IMR-90 (cell line): ENCODE data around the gene GPX3. TPM values are rescaled to one million over a fixed set of nuclear protein-coding genes. Genes with fewer than 3 reads are reported as not detected.

Source experiments
- ATAC-seq: fragments of 200-7000 bp; cut with Tn5 transposase; 2 replicates; pipeline ENCODE4 v1.9.1; 2020; ENCODE audit warnings: low read depth, mild to moderate bottlenecking, moderate library complexity
- BruUV-seq: library from RNA; stranded (reverse); fragments of 400-500 nt; replicated peaks from 2 replicates; lab custom pipeline; 2021; lab: Mats Ljungman, UMichigan
- CTCF ChIA-PET: fragments of 300-600 bp; formaldehyde crosslinking; extraction: SDS; loops from one replicate; lab custom pipeline; 2021; ENCODE audit warnings: antibody characterized with exemption; lab: Yijun Ruan, JAX
- POLR2A ChIA-PET: fragments of 300-600 bp; sonication (Branson Sonifier 250); formaldehyde crosslinking; loops from one replicate; lab custom pipeline; 2022; ENCODE audit warnings: antibody characterized with exemption; ENCODE audit not compliant: unreplicated experiment; lab: Charles Lee
- DNase-seq: peaks from one replicate; pipeline ENCODE4 v3.0.0; 2013
- H2AFZ ChIP-seq: replicated peaks from 2 replicates; pipeline ENCODE3; 2013; ENCODE audit warnings: low read length, mild to moderate bottlenecking; ENCODE audit not compliant: poor library complexity
- H2AK5ac ChIP-seq: 2 replicates; pipeline ENCODE4 v1.6.1; 2013; ENCODE audit warnings: low read depth, low read length, inconsistent platforms
- H2AK9ac ChIP-seq: replicated peaks from 2 replicates; pipeline ENCODE3; 2013; ENCODE audit warnings: mild to moderate bottlenecking, low read depth, low read length, moderate library complexity; ENCODE audit not compliant: poor library complexity
- H2BK120ac ChIP-seq: 2 replicates; pipeline ENCODE4 v1.6.1; 2013; ENCODE audit warnings: low read depth, low read length, inconsistent platforms
- H2BK15ac ChIP-seq: 3 replicates; pipeline ENCODE4 v1.6.1; 2013; ENCODE audit warnings: low read depth, low read length, inconsistent platforms
- H2BK20ac ChIP-seq: 2 replicates; pipeline ENCODE4 v1.6.1; 2013; ENCODE audit warnings: low read depth, mild to moderate bottlenecking, inconsistent platforms, low read length, moderate library complexity
- H2BK5ac ChIP-seq: 2 replicates; pipeline ENCODE4 v1.6.1; 2013; ENCODE audit warnings: mild to moderate bottlenecking, low read depth, low read length, inconsistent platforms; ENCODE audit not compliant: poor library complexity, severe bottlenecking
- H3K14ac ChIP-seq: replicated peaks from 2 replicates; pipeline ENCODE4 v1.6.1; 2013; ENCODE audit warnings: low read depth, low read length, inconsistent platforms
- H3K18ac ChIP-seq: 2 replicates; pipeline ENCODE4 v1.6.1; 2013; ENCODE audit warnings: low read depth, low read length, control low read depth
- H3K23ac ChIP-seq: 2 replicates; pipeline ENCODE4 v1.6.1; 2013; ENCODE audit warnings: low read depth, low read length, inconsistent platforms
- H3K27ac ChIP-seq: 2 replicates; pipeline ENCODE4 v1.5.1; 2013; ENCODE audit warnings: mild to moderate bottlenecking, control low read depth, low read length; ENCODE audit not compliant: insufficient read depth
- H3K27me3 ChIP-seq: 2 replicates; pipeline ENCODE4 v1.6.1; 2013; ENCODE audit warnings: low read length; ENCODE audit not compliant: control insufficient read depth, insufficient read depth
- H3K36me3 ChIP-seq: 2 replicates; pipeline ENCODE4 v1.6.1; 2013; ENCODE audit warnings: low read length, mixed read lengths; ENCODE audit not compliant: control insufficient read depth, insufficient read depth
- H3K4ac ChIP-seq: 2 replicates; pipeline ENCODE4 v1.6.1; 2013; ENCODE audit warnings: low read depth, low read length, inconsistent platforms
- H3K4me1 ChIP-seq: 2 replicates; pipeline ENCODE4 v1.6.1; 2013; ENCODE audit warnings: low read length, mixed read lengths; ENCODE audit not compliant: control insufficient read depth, insufficient read depth
- H3K4me2 ChIP-seq: 2 replicates; pipeline ENCODE4 v1.6.1; 2013; ENCODE audit warnings: low read depth, mild to moderate bottlenecking, control low read depth, low read length, moderate library complexity
- H3K4me3 ChIP-seq: 2 replicates; pipeline ENCODE4 v1.5.1; 2013; ENCODE audit warnings: low read depth, mild to moderate bottlenecking, control low read depth, low read length, moderate library complexity; ENCODE audit not compliant: insufficient read depth
- H3K56ac ChIP-seq: 2 replicates; pipeline ENCODE4 v1.6.1; 2013; ENCODE audit warnings: low read length, inconsistent platforms; ENCODE audit not compliant: insufficient read depth; ENCODE audit errors: extremely low read depth
- H3K79me1 ChIP-seq, 2 experiments: 2 replicates each; pipeline ENCODE4 v1.6.1; 2013; ENCODE audit warnings: low read length in 2 of 2, inconsistent platforms in 1 of 2, low read depth in 1 of 2
- H3K9ac ChIP-seq: 2 replicates; pipeline ENCODE4 v1.6.1; 2013; ENCODE audit warnings: low read depth, low read length, control low read depth
- H3K9me1 ChIP-seq: 2 replicates; pipeline ENCODE4 v1.6.1; 2013; ENCODE audit warnings: low read length, inconsistent platforms; ENCODE audit not compliant: insufficient read depth
- H3K9me3 ChIP-seq: 2 replicates; pipeline ENCODE4 v1.6.1; 2013; ENCODE audit warnings: low read length; ENCODE audit not compliant: control insufficient read depth, insufficient read depth
- H4K20me1 ChIP-seq: 2 replicates; pipeline ENCODE4 v1.6.1; 2013; ENCODE audit warnings: low read length, inconsistent platforms; ENCODE audit not compliant: insufficient read depth
- H4K5ac ChIP-seq: 2 replicates; pipeline ENCODE4 v1.6.1; 2013; ENCODE audit warnings: mild to moderate bottlenecking, low read depth, low read length, control low read depth
- H4K8ac ChIP-seq, 2 experiments: 2 replicates each; pipeline ENCODE4 v1.6.1; 2013; ENCODE audit warnings: low read depth in 2 of 2, low read length in 2 of 2, control low read depth in 1 of 2, inconsistent platforms in 1 of 2
- H4K91ac ChIP-seq: 2 replicates; pipeline ENCODE4 v1.6.1; 2013; ENCODE audit warnings: low read depth, low read length, inconsistent platforms; ENCODE audit not compliant: insufficient read depth
- CEBPB ChIP-seq: IDR thresholded peaks from 2 replicates; pipeline ENCODE4 v1.6.1; 2012; ENCODE audit warnings: low read depth, low read length, improper control_type of control experiment
- WGBS, 2 experiments: methylation state at CpG; one replicate each; pipeline versions ENCODE4 v1.1.5 to v1.1.7; 2013; ENCODE audit warnings: missing lambda C conversion rate in 2 of 2; ENCODE audit not compliant: insufficient read length in 1 of 2; ENCODE audit errors: extremely low coverage in 2 of 2; 5-methylcytosine and 5-hydroxymethylcytosine counted together
- dilution Hi-C: fragments of 300-500 bp; cut with HindIII; formaldehyde crosslinking; loops from one replicate; pipeline ENCODE4 v1.14.3; 2018; ENCODE audit warnings: low sequenced_read_pairs; ENCODE audit not compliant: unreplicated experiment
- in situ Hi-C: fragments of 300-500 bp; cut with MboI; formaldehyde crosslinking; loops from 3 replicates; pipeline ENCODE4 v1.14.3; 2019; ENCODE audit warnings: low sequenced_read_pairs, inconsistent platforms, mixed read lengths
- intact Hi-C: fragments of 100-400 bp; cut with micrococcal nuclease; formaldehyde crosslinking; loops from 2 replicates; pipeline ENCODE4 v1.10.0; 2022
- polyA plus RNA-seq, 3 experiments: library from polyadenylated mRNA; depleted of rRNA; stranded (reverse); fragments of >200 nt; gene quantifications; 2 replicates each; pipeline ENCODE4 v1.2.3, GENCODE V29; 2012; ENCODE audit warnings: low replicate concordance in 1 of 3
- total RNA-seq: library from RNA; depleted of rRNA; stranded (reverse); fragments of >200 nt; gene quantifications from 2 replicates; pipeline ENCODE4 v1.2.3, GENCODE V29; 2012

The GPX3 gene
- total and polyA plus RNA-seq, 2 of the 4 experiments (the other 2 are of a cell fraction), result 0.36 to 1.0 TPM

DNA sequence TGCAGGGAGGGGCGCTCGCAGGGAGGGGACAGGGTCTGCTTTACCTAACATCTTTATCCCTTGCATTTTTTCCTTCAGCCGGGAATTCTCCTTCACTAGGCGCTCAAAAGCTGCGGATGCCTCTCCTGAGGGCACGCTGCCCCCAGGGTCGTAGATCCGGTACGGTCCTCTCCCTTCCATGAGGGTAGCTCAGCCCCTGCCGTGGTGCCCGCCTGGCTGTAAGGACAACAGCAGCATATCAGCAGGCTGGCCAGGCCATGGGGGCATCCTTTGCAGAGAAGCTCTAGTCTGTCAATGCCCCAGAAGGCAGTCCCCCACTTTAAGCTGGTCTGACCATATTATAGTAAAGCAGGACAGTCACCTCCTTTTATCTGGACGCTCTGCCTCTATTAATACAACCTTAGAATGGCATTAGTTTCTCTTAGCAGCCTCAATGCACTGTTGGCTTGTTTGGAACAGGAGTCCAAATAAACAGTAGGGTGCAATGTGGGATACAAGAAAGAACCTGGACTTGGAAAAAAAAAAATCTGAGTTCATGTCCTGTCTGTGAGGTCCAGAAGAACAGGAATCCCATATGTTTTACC is 44.6 kb downstream of the GPX3 start:
- Histone ChIP-seq H3K9me1 (peaks cover 60% of the 10 kb centered on the region), H3K27ac (no peak overlapping the region), H2BK15ac (no peak overlapping the region; the same call in 2 of the 3 replicates), H2AK5ac (peak overlapping the region; percentile 94; the same call in 1 of the 2 replicates), H3K14ac (peak overlapping the region; percentile 78; the same call in 1 of the 2 replicates), H3K4ac (peak overlapping the region; percentile 92; the same call in 1 of the 2 replicates), H4K5ac (no peak overlapping the region), H3K79me1 (peaks cover 65 to 96% of the 10 kb centered on the region in 2 experiments), H2BK5ac (no peak overlapping the region), H2AK9ac (no peak overlapping the region), H2AFZ (no peak overlapping the region), H3K36me3 (peaks cover 34% of the 10 kb centered on the region), H4K20me1 (peaks cover 47% of the 10 kb centered on the region), H2BK20ac (no peak overlapping the region), H2BK120ac (peak overlapping the region; percentile 92; the same call in 1 of the 2 replicates), H3K23ac (no peak overlapping the region), H4K91ac (no peak overlapping the region), H3K4me1 (peaks cover 40% of the 10 kb centered on the region), H3K56ac (no peak overlapping the region), H3K9ac (no peak overlapping the region), H3K27me3 (no peaks in the 10 kb centered on the region), H3K4me3 (no peak overlapping the region), H3K4me2 (no peak overlapping the region), H3K9me3 (no peaks in the 10 kb centered on the region), H4K8ac (no peak overlapping the region; a peak in 1 of 4 replicates), H3K18ac (no peak overlapping the region)
- WGBS, 2 experiments, result 100% methylated on average over 4 of the region's 12 CpGs; no CpG with 5 or more reads in 1 of the 2 experiments
- DNase-seq (no peak), ATAC-seq (no peak)
- ChIA-PET CTCF (interaction anchor here (0.9 to 1.1 kb wide), 2 partner anchors 18 to 55 kb away, joined by 3 to 9 read pairs; no protein-coding TSS in a partner anchor), POLR2A (no interaction called here)
- no TSS peak for BruUV-seq
- intact Hi-C loops, result no loop called here
- in situ Hi-C loops, result no loop called here
- no peak for TF ChIP-seq CEBPB
- dilution Hi-C loops, result no loop called here
